Liver (tissue), 3 donors: Measurements from ENCODE around the gene METTL3.

Source experiments
- ATF3 ChIP-seq: IDR thresholded peaks from 2 replicates; pipeline ENCODE4 v1.6.1; 2016; ENCODE audit warnings: antibody characterized with exemption
- EGR1 ChIP-seq, 2 donors: IDR thresholded peaks; 2 replicates each; pipeline ENCODE4 v1.6.1; 2016 to 2018; ENCODE audit warnings: antibody characterized with exemption in 2 of 2, low read depth in 2 of 2
- FOXA1 ChIP-seq: IDR thresholded peaks from 2 replicates; pipeline ENCODE4 v1.6.1; 2016; ENCODE audit warnings: antibody characterized with exemption
- GABPA ChIP-seq, 2 donors: IDR thresholded peaks in 1 of 2; conservative IDR thresholded peaks in 1 of 2; 2 replicates each; pipeline ENCODE4 v1.6.1; 2016; ENCODE audit warnings: antibody characterized with exemption in 2 of 2, mild to moderate bottlenecking in 1 of 2, moderate library complexity in 1 of 2
- HNF4A ChIP-seq, 2 donors: conservative IDR thresholded peaks; 2 replicates each; pipeline ENCODE4 v1.6.1; 2016; ENCODE audit warnings: antibody characterized with exemption in 2 of 2, mild to moderate bottlenecking in 2 of 2
- JUND ChIP-seq, 2 donors: IDR thresholded peaks; 2 replicates each; pipeline ENCODE4 v1.6.1; 2016; ENCODE audit warnings: antibody characterized with exemption in 2 of 2
- MAX ChIP-seq: IDR thresholded peaks from 2 replicates; pipeline ENCODE4 v1.6.1; 2016; ENCODE audit warnings: antibody characterized with exemption
- RAD21 ChIP-seq, 2 donors: IDR thresholded peaks; 2 replicates each; pipeline ENCODE4 v1.6.1; 2016; ENCODE audit warnings: antibody characterized with exemption in 2 of 2, mild to moderate bottlenecking in 2 of 2
- TAF1 ChIP-seq: conservative IDR thresholded peaks from 2 replicates; pipeline ENCODE4 v1.6.1; 2016; ENCODE audit warnings: antibody characterized with exemption, mild to moderate bottlenecking
- YY1 ChIP-seq: IDR thresholded peaks from 2 replicates; pipeline ENCODE4 v1.6.1; 2016; ENCODE audit warnings: antibody characterized with exemption, mild to moderate bottlenecking
- TF ChIP-seq, protein P1 (sequence below): fragments of 150-350 bp; IDR thresholded peaks from 2 replicates; pipeline ENCODE4 v1.5.1; 2017; ENCODE audit warnings: improper control_type of control experiment, low read depth, low read length; ENCODE audit not compliant: missing input control
- TF ChIP-seq, protein P2 (sequence below): IDR thresholded peaks from 2 replicates; pipeline ENCODE4 v1.6.1; 2016; ENCODE audit warnings: antibody characterized with exemption, mild to moderate bottlenecking
- donor health status: healthy.
- donor health status: healthy.

DNA sequence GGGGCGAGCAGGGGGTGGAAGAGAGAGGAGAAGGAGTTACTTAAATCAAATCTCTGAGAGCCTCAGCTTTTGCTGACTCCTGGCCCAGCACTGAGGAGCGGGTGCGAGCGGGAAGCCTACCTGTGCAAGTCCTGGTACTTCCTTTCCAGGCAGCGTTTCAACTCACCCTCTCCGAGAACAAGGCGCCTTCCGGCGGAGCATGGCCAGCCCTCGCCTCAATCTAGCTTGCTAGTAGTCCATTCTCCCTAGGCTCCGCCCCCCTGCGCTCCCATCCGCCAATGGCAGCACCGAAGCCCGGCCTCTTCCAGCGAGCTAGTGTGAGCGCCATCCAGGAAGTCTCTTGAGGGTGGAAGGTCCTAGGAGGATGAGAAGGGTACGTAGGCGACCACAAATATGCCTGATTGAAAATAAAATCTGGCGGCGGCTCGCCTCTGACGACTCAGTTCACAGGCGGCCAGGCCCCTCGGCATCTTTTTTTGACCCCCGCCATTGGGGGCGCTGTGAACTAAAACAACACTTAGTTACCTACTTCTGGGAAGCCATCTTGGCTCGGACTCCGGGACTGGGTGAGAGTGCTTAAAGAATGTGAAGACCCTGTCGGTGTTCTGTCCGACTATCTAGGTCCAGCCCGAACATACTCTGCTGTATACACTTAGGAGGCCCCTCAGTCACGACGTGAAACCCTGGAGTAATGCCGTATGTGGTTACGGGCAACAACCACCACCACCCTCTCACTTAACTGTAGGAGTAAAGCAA lies 55.0 kb downstream of the METTL3 start, which contains the start of gene CHD8:
- TF ChIP-seq MAX: peak; percentile 87
- TF ChIP-seq TAF1: peak; percentile 88
- TF ChIP-seq, protein P1, sequence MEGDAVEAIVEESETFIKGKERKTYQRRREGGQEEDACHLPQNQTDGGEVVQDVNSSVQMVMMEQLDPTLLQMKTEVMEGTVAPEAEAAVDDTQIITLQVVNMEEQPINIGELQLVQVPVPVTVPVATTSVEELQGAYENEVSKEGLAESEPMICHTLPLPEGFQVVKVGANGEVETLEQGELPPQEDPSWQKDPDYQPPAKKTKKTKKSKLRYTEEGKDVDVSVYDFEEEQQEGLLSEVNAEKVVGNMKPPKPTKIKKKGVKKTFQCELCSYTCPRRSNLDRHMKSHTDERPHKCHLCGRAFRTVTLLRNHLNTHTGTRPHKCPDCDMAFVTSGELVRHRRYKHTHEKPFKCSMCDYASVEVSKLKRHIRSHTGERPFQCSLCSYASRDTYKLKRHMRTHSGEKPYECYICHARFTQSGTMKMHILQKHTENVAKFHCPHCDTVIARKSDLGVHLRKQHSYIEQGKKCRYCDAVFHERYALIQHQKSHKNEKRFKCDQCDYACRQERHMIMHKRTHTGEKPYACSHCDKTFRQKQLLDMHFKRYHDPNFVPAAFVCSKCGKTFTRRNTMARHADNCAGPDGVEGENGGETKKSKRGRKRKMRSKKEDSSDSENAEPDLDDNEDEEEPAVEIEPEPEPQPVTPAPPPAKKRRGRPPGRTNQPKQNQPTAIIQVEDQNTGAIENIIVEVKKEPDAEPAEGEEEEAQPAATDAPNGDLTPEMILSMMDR: peak; percentile 66
- peak; percentile 60 to 63 for TF ChIP-seq RAD21 (IDR thresholded peaks at IDR 0.05)
- peak; percentile 17 to 55 for TF ChIP-seq EGR1 (IDR thresholded peaks at IDR 0.05; ENCODE audit: low read depth in 2 of 2)
- TF ChIP-seq ATF3: no peak
- TF ChIP-seq YY1: peak; percentile 99
- TF ChIP-seq, protein P2, sequence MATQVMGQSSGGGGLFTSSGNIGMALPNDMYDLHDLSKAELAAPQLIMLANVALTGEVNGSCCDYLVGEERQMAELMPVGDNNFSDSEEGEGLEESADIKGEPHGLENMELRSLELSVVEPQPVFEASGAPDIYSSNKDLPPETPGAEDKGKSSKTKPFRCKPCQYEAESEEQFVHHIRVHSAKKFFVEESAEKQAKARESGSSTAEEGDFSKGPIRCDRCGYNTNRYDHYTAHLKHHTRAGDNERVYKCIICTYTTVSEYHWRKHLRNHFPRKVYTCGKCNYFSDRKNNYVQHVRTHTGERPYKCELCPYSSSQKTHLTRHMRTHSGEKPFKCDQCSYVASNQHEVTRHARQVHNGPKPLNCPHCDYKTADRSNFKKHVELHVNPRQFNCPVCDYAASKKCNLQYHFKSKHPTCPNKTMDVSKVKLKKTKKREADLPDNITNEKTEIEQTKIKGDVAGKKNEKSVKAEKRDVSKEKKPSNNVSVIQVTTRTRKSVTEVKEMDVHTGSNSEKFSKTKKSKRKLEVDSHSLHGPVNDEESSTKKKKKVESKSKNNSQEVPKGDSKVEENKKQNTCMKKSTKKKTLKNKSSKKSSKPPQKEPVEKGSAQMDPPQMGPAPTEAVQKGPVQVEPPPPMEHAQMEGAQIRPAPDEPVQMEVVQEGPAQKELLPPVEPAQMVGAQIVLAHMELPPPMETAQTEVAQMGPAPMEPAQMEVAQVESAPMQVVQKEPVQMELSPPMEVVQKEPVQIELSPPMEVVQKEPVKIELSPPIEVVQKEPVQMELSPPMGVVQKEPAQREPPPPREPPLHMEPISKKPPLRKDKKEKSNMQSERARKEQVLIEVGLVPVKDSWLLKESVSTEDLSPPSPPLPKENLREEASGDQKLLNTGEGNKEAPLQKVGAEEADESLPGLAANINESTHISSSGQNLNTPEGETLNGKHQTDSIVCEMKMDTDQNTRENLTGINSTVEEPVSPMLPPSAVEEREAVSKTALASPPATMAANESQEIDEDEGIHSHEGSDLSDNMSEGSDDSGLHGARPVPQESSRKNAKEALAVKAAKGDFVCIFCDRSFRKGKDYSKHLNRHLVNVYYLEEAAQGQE: peak; percentile 77
- TF ChIP-seq FOXA1: peak; percentile 32
- TF ChIP-seq JUND (IDR thresholded peaks at IDR 0.05): peak; percentile 70 to 77
- peak; percentile 48 to 55 for TF ChIP-seq HNF4A (conservative IDR thresholded peaks at IDR 0.05)
- peak; percentile 57 to 90 for TF ChIP-seq GABPA (IDR thresholded peaks at IDR 0.05 in 1 of 2, conservative IDR thresholded peaks at IDR 0.05 in 1 of 2)
